LoVo (cell line): ENCODE measurements around the gene KIF5C.
"Not testable (repeated sequence)": the region's sequence is repeated elsewhere in the genome, so short reads cannot be mapped to it uniquely, and the experiment has no call there.

ENCODE experiments used
- DNase-seq: peaks from one replicate; pipeline ENCODE4 v3.0.0-alpha.2; 2016; ENCODE audit warnings: low spot score

Gene KIF5C

DNA sequence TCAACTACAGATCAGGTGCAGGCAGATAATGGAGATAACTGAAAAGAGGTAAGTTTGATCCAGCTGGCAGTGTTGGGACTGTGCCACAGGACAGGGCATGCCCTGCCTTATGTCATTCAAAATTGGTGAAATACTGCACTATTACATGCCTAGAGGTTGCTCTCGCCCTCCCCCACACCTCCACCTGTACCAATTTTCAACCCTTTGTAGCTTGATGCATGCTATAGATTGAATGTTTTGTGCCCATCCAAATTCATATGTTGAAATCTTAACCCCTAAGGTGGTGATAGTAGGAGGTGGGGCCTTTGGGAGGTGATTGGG, 91.4 kb downstream of the KIF5C start:
- DNase-seq = no peak

DNA sequence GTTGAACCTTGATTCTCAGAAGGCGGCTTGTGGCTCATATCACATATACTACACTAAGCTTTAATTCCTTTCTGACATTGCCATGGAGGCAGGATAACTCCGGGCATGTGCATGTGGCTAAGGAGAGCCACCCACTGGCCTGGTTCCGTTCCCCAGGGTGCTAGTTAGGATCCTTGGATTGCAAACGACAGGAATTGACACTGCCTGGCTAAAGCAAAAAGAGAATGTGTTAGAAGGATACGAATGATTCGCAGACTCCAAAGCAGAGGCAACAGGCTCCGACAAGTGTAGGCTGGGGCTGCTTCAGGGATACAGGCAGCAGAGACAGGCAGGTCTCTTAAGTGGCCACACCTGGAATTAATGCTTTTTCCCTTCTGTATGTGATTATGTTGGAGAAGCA, 92.0 kb downstream of the KIF5C start:
- no peak for DNase-seq

DNA sequence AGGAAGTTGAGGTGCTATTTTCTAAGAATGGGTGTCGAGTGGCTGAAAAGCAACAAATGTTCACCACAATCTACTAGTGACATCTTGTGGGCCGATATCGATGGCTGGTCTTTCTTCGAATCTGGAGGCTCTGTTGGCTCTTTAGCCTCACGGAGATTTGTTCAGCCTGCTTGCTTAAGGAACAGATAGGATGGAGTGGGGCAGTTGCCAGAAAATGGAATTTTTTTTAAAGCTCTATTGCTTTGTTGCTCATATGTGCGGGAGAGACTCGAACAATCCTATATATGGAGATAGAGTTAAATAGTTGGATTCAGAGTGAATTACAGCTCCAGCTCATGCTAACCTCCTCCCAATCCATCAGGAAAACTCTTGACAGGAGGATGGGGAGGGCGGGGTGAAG, 92.6 kb downstream of the KIF5C start:
- DNase-seq = no peak

DNA sequence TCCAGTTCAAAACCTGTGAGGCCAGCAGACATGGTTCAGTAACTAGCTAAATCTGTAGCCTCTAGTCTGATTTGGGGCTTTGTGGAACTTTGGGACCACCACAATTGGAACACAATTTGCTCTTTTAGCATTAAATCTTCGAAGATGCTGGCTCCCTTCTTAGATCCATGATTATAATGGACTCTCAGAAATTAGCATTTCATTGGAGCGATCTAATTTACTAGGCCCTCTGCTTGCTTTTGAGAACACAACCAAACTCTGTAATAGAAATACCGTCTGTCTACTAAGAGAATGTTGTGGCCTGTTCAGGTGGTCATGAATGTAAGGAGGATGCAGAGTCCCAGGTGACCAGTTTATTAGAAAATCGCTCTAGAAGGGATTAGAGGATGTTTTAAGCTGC, 93.3 kb downstream of the KIF5C start:
- no peak for DNase-seq

DNA sequence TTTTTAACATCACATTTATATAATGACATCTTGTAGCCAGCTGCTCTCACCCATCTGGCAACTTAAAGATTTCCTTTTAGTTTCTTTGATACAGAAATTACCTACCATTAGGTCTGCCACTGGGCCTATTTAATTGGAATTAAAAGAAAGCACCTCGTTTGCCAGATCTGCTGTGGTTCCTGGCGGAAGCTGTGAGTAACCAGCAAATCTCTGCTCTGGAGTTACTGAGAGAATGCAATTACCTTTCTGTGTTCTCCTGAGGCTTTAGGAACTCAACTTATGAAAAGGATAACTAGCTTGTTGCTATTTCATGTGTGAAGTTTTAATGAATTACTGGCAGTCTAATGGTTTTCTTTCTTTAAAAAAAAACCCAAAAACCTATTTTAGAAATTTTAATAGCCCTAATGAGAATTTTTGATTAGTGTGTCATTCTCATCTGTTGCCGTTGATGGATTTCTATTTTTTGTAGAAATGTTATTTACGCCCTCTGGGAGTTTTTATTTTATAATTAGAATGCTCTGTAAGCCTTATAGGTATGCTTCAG, 93.8 kb downstream of the KIF5C start:
- DNase-seq = no peak

DNA sequence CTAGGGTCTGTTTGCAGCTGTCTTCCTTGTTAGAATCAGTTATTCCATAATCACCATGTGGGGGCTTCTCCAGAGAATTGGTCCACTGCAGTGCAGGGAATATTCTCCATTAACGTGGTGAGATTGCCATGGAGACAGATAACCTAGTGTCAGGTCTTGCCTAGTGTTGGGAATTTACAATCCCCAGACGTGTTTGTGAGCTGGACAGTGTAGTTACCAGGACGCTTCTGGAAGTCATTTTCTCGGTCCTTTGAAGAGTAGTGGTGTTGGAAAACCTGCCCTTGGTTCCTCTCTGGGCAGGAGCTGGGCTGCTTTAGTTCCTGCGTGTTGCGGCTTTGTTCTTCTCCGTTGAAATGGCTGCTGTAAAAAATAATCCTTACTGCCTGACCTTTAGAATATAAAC, 94.6 kb downstream of the KIF5C start:
- no peak for DNase-seq

DNA sequence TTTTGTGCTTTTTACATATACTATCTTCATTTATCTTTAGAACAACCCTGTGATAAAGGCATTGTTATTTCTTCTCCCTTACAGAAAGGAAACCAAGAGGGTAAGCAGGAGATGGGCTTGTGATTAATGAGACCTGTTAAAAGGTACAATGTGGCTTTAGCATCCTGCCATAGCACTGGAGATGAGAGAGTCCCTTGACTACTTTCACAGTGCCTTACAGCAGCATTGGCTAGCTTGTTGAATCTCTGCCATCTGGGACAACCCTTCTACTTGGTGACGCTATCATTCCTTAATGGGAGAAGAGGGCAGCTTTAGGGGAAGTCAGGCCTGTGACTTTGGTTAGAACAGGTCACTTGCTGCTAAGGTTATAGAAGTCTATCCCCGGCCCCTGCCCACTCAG, 95.4 kb downstream of the KIF5C start:
- no peak for DNase-seq

DNA sequence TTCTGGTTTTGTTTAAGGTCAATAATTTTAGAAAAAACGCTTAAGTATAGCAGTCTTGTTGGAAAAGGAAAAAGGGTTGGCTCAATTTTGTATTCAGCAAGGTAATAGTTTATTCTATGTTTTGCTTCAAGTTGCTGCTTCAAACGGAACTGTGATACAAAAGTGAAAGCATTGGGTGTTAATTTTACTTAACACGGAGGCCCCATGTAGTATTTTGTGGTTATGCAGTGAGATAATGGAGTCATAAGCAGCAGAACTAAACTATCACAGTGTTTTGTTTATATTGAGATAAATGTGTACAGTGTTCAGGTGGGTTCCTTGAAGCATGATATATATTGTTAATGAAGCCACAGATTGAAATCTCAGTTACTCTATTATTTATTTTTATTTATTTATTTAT, 96.5 kb downstream of the KIF5C start:
- no peak for DNase-seq

DNA sequence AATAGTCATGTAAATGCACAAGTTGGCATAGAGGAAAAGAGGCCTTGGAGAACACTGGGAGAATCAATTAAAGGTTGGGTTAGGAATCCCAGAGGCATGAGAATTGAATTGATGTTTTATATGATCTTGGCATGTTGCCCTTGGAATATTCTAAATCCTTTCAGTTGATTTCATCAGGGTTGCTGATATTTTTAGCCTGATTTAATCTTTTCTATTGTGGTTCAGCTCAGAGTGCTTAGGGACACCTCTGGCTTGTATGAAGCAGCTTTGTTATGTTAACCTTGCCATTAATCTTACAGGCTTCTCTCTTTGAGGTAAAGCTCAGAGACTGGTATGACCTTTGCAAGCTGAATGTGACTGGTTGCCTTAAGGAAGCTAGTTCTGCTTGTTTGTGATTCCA, 99.1 kb downstream of the KIF5C start:
- no peak for DNase-seq

DNA sequence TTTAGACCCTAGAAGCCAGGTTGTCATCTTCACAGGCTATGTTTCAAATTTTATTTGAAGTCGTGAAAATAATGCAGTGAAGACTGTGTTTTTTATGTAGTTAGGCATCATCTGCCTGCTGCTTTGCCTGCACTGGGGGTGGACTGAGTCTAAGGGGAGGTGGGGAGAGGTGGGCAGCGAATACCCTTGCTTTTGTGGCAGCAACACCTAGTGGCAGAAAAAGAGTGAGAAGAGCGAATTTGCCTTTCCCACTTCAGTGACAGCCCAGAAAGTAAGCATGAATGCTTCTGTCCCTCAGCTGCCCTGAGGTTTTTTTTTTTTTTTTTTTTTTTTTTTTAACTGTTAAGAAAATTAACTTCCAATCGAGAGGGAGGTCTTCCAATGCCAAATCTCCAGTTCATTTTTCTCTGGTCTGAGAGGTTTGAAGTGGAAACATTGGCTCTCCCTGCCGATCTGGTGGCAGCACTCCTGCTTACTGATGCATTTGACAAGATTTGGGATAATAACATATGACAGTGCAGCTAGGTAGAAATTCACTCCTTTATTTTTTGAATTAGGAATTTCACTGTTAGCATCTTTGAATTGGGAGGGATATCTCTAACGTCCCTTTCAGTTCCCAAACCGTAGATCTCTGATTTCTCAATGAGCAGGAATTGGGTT, 103.1 kb downstream of the KIF5C start:
- no peak for DNase-seq

DNA sequence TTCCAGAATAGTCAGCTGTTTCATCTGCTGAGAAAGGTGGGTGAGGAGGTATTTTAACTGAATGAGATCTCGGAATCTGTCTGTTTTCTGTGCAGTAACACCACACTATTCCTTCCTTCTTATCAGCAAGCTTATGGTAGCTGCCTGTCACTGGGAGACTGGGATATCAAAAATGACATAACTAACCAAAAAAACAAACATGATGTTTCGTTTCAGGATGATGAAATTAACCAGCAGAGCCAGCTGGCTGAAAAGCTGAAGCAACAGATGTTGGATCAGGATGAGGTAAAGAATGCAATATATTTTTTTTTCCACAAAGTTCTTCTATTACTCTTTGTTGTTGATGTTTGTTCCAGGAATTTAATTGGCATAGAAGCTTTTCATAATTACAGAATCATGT, 103.7 kb downstream of the KIF5C start:
- no peak for DNase-seq

DNA sequence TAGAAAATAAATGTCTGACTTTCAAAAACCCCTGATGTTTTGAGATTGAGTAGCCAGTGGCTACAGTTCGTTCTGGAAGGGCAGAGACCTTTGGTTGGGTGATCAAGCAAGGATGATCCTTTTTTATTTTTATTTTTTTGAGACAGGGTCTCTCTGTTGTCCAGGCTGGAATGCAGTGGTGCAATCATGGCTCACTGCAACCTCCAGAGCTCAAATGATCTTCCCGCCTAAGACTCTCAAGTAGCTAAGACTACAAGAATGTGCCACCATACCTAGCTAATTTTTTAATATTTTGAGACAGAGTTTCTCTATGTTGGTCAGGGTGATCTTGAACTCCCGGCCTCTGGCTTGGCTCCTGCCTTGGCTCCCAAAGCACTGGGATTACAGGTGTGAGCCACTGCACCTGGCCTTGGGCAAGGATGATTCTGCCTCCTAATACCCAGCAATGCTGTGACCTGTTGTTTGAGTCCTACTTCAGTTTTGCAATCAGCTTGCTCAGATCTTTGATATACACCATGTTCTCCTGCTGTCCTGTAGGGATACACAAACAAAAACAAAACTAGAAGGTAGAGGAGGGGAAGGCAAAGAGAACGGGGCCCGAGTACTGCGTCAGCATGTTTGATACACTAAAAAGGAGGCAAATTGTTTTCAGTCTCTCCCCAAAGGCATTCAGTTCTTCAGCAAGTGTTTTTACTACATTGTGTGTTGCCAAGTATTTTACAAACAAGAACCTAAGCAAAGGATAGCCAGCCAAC, 104.3 kb downstream of the KIF5C start:
- DNase-seq = no peak

DNA sequence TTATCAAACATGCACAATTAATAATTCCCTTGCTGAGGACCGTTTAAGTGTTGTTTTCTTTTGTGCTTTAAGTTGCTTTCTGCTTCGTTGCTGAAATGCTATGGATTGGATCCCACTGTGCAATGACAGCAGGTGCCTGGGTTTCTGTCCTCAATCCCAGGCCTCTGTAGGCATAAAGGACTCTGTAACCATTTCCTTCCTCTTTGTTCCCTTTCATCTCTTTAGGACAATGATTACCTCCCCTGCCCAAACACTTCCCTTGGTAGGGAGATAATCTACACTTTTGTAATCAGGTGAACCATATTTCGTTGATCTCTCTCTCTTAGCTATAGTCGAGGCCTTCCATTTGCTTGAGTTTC, 104.9 kb downstream of the KIF5C start:
- no peak for DNase-seq

DNA sequence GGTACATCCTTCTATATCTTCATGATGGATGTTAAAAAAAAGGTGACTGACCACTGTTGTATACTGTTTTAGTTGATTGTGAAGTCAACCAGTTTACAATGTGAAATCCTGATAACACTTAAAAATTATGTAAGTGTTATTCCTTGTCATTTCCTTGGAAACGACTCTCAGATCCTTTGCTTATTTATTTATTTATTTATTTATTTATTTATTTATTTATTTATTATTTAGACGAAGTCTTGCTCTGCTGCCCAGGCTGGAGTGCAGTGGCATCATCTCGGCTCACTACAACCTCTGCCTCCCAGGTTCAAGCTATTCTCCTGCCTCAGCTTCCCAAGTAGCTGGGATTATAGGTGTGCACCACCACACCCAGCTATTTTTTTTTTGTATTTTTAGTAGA, 105.5 kb downstream of the KIF5C start:
- DNase-seq = not testable (repeated sequence)

DNA sequence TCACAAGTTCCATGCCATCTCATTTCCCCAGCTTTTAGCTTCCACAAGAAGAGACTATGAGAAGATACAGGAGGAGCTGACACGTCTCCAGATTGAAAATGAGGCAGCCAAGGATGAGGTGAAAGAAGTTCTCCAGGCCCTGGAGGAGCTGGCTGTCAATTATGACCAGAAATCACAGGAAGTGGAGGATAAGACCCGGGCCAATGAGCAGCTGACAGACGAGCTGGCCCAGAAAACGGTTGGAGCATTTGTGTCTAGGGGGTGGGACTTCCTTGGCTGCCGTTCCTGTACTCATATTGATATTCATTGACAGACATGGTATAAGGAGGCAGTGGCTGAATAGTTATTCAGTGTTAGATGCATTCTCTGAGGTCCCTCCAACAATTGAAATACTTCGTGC, 106.3 kb downstream of the KIF5C start:
- DNase-seq = no peak

DNA sequence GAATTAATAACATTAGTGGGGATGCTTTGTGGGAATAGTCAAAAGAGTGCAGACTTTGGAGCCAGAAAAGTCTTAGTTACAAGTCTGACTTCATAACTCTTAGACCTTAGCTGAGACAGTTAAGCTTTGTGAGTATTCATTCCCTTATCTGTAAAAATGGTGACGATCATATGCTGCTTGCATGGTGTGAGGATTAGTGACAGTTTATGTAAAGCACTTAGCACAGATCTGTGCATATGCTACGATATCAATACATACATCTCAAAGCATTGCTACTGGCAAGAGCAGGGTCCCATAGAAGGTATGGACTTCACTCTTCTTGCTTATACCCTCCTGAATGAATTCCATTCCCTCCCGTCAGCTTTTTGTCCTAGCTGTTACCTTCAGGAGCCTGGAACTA, 106.8 kb downstream of the KIF5C start:
- no peak for DNase-seq

DNA sequence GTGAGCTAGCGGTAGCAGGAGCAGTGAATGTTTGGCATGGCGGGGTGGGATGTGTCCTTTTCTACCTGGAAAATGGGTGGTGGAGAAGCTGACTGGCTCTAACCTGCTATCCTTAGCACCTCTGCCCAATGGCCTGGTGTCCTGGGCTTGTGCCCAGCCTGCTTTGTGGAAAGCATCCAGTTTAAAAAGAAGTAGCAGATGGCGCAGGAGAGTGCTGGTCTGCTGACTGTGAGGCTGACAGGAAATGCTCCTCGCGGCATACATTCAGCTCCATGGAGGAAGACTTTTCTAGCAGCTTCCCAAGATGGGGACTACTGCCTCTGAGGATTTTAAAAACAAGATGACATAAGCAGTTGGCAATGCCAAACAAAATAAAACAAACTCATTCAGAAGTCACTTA, 107.3 kb downstream of the KIF5C start:
- no peak for DNase-seq

DNA sequence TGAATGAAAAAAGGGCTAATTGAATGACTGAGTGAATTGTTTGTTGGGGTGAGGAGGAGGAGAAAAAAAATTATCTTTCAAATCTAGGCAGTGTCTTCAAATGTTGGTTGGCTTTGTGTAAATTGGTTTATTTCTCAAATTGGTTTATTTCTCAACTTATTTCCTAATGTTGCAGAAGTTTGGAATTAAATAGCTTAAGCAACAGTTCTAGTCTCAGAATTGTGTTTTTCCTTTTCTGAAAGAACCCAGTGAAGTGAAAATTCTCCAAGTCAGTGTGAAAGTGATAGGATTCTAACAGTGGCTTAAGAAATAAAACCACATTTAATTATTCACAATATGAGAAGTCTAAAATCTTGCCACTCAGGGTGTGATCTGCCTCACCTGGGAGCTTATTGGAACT, 108.9 kb downstream of the KIF5C start:
- no peak for DNase-seq

DNA sequence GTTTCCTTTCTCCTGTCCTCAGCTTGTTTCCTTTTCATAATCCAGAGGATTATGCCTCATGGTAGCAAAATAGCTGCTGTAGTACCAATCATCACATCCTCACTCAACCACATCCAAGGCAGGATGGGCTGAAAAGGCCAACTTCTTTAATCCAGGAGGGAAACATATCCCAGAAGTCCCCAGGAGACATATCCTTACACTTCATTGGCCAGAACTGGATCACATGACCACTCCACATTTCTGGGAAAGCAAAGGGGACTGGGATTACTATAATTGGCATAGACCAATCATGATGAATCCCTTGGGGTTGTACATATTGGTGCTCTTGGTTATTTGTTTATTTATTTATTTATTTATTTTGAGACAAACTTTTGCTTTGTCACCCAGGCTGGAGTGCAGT, 109.4 kb downstream of the KIF5C start:
- DNase-seq = no peak

DNA sequence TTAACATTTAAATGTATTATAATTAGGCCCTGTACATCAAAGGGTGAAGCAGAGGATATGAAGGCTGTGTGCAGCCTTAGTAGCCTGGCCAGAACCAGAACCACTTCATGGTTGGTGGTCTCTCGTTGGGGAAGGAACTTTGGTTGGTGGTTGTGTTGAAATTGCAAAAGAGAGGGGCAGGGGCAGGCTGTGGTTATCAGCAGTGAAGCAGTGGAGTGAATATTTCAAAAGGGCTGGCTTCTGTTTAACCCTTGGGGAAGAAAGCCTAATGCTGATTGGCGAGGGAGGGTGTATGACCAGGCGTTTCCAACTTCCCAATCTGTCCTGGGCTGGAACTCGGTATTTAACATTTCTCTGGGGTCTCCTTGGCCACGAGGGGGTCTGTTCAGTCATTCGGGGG, 112.3 kb downstream of the KIF5C start:
- no peak for DNase-seq

DNA sequence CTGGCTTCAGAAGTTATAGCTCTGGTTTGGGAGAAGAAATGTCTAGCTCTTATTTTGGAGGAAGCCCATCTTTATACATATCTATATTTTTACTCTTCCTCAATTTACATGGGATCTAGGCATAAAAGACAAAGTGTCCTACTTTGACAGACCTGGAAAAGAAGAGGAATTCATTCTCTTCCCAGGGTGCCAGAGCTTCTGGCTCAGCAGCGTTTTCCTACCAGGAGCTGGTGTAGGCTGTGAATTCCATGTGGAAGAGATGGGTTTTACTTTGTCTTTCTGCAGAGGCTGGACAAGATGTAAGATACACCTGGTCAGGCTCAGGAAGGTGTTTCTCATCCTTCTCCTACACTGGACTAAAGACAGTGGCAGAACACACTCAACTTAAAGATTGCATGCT, 113.3 kb downstream of the KIF5C start:
- DNase-seq = no peak

DNA sequence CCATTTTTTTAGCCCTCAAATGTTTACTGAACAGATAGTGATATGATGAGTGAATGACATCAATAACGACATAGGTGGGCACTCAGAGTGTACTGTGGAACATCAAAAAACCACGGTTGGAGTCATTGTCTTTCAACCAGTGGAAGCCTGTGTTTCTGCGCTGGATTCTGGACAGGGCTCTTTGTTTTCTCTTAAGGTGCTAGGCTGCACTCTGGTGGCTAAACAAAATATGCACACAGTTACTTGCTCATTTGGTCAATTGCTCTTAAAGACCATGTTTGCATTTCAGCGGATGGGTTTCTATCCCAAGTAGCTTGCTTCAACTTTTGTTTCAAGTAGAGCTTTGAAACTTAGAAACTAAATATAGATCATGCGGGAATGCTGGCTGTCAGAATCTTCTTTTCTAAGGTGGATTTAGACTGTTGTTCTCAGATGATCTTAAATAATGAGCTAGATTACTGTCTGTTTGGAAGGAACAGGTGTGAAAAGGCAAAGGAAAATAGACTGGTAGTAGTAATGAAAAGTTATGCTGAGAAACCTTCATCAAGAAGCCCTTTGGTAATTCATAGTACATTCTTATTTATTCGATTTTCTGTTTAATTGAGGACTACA, 115.0 kb downstream of the KIF5C start:
- DNase-seq = peak; percentile 60

DNA sequence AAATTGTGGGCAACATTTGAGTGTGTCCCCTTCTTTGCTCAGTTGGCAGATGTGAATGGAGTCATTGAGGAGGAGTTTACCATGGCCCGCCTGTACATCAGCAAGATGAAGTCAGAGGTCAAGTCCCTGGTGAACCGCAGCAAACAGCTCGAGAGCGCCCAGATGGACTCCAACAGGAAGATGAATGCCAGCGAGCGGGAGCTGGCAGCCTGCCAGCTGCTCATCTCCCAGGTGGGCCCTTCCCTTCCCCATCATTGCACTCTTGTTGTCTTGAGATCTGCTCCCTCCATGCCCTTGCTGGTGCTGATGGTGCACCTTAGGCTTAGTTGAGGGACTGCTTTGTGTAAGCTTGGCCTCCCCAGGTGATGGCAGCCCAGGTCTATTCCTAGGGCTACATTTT, 115.9 kb downstream of the KIF5C start:
- DNase-seq = no peak

DNA sequence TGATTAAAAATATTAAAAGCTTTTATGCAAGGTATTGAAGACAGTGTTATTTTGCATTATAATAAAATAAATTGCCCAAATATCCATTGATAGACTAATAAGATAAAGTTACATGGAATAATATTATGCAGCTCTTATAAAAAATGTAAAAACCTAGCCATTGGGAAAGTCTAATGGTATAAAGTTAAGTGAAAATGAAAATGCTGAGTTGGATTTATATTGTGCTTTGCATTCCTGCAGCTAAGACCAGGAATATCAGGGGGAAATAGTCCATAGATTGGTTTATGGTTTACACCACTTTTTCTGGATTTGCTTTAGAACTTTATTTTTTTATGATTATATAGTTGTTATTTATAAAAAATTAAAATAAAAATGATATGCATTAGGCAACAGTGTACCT, 117.4 kb downstream of the KIF5C start:
- no peak for DNase-seq
